ENCODE measurements around the gene SEMA4C. TPM values are rescaled to one million over a fixed set of nuclear protein-coding genes. Genes with fewer than 3 reads are reported as not detected.

SEMA4C gene
- total and polyA plus RNA-seq, 2 experiments from 2014 or later, result 27.9 to 53.6 TPM

GRCh38 chr2:96874198-96874831 lies 4.4 kb upstream of the SEMA4C start:
- H3K36me3 ChIP-seq, result no peaks in the 10 kb centered on the region
- DNase-seq (ENCODE audit: low read depth in 1 of 2, low spot score in 1 of 2), result no peak
- H3K4me1 ChIP-seq (ENCODE audit: low read depth), result peaks cover 10% of the 10 kb centered on the region
- no peaks in the 10 kb centered on the region for H3K27me3 ChIP-seq
- TF ChIP-seq, protein P1, sequence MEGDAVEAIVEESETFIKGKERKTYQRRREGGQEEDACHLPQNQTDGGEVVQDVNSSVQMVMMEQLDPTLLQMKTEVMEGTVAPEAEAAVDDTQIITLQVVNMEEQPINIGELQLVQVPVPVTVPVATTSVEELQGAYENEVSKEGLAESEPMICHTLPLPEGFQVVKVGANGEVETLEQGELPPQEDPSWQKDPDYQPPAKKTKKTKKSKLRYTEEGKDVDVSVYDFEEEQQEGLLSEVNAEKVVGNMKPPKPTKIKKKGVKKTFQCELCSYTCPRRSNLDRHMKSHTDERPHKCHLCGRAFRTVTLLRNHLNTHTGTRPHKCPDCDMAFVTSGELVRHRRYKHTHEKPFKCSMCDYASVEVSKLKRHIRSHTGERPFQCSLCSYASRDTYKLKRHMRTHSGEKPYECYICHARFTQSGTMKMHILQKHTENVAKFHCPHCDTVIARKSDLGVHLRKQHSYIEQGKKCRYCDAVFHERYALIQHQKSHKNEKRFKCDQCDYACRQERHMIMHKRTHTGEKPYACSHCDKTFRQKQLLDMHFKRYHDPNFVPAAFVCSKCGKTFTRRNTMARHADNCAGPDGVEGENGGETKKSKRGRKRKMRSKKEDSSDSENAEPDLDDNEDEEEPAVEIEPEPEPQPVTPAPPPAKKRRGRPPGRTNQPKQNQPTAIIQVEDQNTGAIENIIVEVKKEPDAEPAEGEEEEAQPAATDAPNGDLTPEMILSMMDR (IDR thresholded peaks at IDR 0.05; ENCODE audit: low read depth, low read length), result no peak
- H3K9me3 ChIP-seq (ENCODE audit: low read depth), result no peaks in the 10 kb centered on the region
- peak overlapping the region; percentile 6 for H3K27ac ChIP-seq
- H3K4me3 ChIP-seq, result no peak overlapping the region

- Histone ChIP-seq H3K27ac (peak overlapping the region; percentile 6), H3K4me3 (no peak overlapping the region), H3K36me3 (no peaks in the 10 kb centered on the region), H3K4me1 (ENCODE audit: low read depth) (peaks cover 10% of the 10 kb centered on the region), H3K9me3 (ENCODE audit: low read depth) (no peaks in the 10 kb centered on the region), H3K27me3 (no peaks in the 10 kb centered on the region)
- DNase-seq (ENCODE audit: low read depth in 1 of 2, low spot score in 1 of 2), result no peak
- TF ChIP-seq, protein P1 (IDR thresholded peaks at IDR 0.05; ENCODE audit: low read depth, low read length), result no peak
Observed at GRCh38 chr2:96873651-96874096, 3.8 kb upstream of the SEMA4C start.

DNA sequence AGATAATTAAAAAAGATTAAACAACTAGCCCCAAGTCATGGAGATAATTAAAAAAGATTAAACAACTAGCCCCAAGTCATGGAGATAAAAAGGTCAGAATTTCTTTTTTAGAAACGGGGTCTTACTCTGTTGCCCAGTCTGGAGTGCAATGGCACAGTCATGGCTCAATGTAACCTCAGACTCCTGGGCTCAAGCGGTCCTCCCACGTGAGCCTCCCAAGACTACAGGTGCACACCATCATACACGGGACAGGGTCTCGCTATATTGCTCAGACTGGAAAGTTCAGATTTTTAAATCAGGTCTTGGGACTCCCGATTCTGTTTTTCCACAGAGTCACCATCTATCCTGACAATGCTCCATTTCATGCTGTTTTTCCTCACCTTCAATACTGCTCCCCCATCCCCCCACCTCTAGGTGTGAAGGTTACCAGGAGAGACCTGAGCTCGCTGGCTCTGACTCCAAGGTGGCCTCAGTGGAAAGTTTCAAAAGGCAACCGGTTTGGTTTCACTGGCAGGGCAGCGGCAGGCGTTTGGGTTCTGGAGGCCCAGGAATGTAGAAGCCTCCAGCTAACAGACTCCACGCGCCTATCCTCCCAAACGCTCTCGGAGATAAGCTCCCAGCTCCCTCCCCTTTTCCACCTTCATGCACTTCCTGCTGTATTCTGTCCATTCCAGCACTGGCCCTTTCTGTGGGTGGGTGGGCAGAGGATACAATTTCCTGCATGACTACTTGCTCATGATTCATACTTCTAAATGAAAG lies 2.9 kb upstream of the SEMA4C start:
- no peaks in the 10 kb centered on the region for H3K27me3 ChIP-seq
- peak; percentile 43 to 74 for DNase-seq (ENCODE audit: low read depth in 1 of 2, low spot score in 1 of 2)
- no peaks in the 10 kb centered on the region for H3K9me3 ChIP-seq (ENCODE audit: low read depth)
- no peaks in the 10 kb centered on the region for H3K36me3 ChIP-seq
- H3K27ac ChIP-seq, result no peak overlapping the region
- H3K4me1 ChIP-seq (ENCODE audit: low read depth), result peaks cover 10% of the 10 kb centered on the region
- no peak overlapping the region for H3K4me3 ChIP-seq
- TF ChIP-seq, protein P1 (IDR thresholded peaks at IDR 0.05; ENCODE audit: low read depth, low read length), result no peak

GRCh38 chr2:96870626-96871255 lies 861 bp upstream of the SEMA4C start:
- peaks cover 1% of the 10 kb centered on the region for H3K36me3 ChIP-seq
- H3K27me3 ChIP-seq, result no peaks in the 10 kb centered on the region
- no peaks in the 10 kb centered on the region for H3K9me3 ChIP-seq (ENCODE audit: low read depth)
- TF ChIP-seq, protein P1 (IDR thresholded peaks at IDR 0.05; ENCODE audit: low read depth, low read length), result no peak
- H3K27ac ChIP-seq, result no peak overlapping the region
- peaks cover 4% of the 10 kb centered on the region for H3K4me1 ChIP-seq (ENCODE audit: low read depth)
- H3K4me3 ChIP-seq, result peak overlapping the region; percentile 89
- peak in 1 of 2 donors; percentile 25 for DNase-seq (ENCODE audit: low read depth in 1 of 2, low spot score in 1 of 2)

DNA sequence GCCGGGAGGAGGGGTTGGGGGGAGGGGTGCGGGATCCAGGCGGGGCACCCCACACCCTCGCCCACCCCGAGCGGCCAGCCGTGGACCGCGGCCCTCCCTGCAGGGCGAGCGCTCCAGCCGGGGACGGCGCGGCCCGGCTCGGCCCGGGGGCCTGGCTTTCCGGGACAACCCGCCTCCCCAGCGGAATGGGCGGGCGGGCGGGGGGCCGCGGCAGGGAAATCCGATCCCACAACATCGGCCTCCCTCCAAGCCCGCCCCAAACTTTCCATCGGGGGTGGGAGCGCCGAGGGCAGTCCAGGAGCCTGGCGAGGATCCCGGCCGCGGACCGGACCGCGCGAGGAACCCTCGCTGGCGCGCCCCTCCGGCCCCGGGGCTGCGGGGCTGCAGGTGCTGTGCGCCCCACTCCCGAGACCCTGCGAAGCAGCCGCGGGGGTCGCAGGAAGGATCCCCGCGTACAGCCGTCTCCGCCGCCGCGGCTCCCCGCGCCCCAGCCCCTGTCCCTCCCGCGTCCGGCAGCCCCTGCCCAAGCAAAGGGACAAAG lies 529 bp downstream of the SEMA4C start:
- Histone ChIP-seq H3K4me3 (peak overlapping the region; percentile 89), H3K27ac (peak overlapping the region; percentile 94), H3K9me3 (ENCODE audit: low read depth) (no peaks in the 10 kb centered on the region), H3K4me1 (ENCODE audit: low read depth) (peaks cover 3% of the 10 kb centered on the region), H3K36me3 (peaks cover 15% of the 10 kb centered on the region), H3K27me3 (no peaks in the 10 kb centered on the region)
- DNase-seq (ENCODE audit: low read depth in 1 of 2, low spot score in 1 of 2), result peak; percentile 86 to 92
- TF ChIP-seq, protein P1 (IDR thresholded peaks at IDR 0.05; ENCODE audit: low read depth, low read length), result no peak

Data from cardiac muscle cell (in vitro differentiated cells and primary cell).